Measurements from ENCODE around the gene STXBP2.
A peak's percentile ranks its signal among the peaks of the same experiment; 100 is the strongest.

STXBP2 gene

DNA sequence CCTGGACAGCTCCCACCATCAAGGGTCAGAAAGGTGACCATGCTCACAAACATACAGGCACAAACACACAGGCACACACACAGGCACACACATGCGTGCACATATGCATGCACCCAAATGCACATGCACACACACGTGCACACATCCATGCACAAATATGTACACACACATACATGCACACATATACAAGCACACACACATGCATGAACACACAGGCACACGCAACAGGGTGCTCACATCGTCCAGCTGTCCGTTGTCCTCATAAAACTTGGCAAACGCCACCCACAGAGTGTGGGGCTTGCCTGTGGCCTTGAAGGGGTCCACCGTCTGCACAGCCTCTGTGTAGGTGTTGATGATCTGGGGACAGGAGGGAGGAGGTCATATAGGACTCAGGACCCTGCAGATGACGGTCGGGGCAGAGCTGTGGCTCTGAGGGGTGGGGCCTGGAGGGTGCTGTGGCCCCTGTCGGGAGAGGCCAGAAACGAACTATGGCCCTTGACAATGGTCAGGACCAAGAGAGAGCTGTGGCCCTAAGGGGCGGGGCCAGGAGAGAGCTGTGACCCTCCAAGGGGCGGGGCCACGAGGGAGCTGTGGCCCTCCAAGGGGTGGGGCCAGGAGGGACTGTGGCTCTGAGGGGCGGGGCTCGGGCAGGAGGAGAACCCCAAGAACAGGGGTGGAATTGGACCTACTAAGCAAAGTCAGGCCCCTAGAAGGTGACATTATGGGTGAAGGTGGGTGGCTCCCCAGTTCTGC lies 13.8 kb upstream of the STXBP2 start:
- H3K4me3 Mint-ChIP-seq = no peak overlapping the region

GRCh38 chr19:7623725-7624603 lies 12.9 kb upstream of the STXBP2 start:
- H3K27ac Mint-ChIP-seq = no peak overlapping the region
- H3K27me3 Mint-ChIP-seq = no peaks in the 10 kb centered on the region
- no peak for ATAC-seq
- H3K36me3 Mint-ChIP-seq = peaks cover 61% of the 10 kb centered on the region
- no peaks in the 10 kb centered on the region for H3K9me3 Mint-ChIP-seq
- no peak overlapping the region for H3K4me3 Mint-ChIP-seq
- peaks cover 22% of the 10 kb centered on the region for H3K4me1 Mint-ChIP-seq

More for the DNA sequence above, 13.8 kb upstream of the STXBP2 start:
- Mint-ChIP-seq H3K36me3 (peaks cover 69% of the 10 kb centered on the region), H3K27ac (no peak overlapping the region), H3K27me3 (no peaks in the 10 kb centered on the region), H3K4me1 (peaks cover 14% of the 10 kb centered on the region), H3K9me3 (no peaks in the 10 kb centered on the region)
- ATAC-seq = no peak

GRCh38 chr19:7624810-7625209 lies 12.1 kb upstream of the STXBP2 start:
- H3K27me3 Mint-ChIP-seq = no peaks in the 10 kb centered on the region
- H3K36me3 Mint-ChIP-seq = peaks cover 62% of the 10 kb centered on the region
- no peak overlapping the region for H3K27ac Mint-ChIP-seq
- H3K4me3 Mint-ChIP-seq = no peak overlapping the region
- ATAC-seq = no peak
- H3K4me1 Mint-ChIP-seq = peaks cover 31% of the 10 kb centered on the region
- H3K9me3 Mint-ChIP-seq = no peaks in the 10 kb centered on the region

DNA sequence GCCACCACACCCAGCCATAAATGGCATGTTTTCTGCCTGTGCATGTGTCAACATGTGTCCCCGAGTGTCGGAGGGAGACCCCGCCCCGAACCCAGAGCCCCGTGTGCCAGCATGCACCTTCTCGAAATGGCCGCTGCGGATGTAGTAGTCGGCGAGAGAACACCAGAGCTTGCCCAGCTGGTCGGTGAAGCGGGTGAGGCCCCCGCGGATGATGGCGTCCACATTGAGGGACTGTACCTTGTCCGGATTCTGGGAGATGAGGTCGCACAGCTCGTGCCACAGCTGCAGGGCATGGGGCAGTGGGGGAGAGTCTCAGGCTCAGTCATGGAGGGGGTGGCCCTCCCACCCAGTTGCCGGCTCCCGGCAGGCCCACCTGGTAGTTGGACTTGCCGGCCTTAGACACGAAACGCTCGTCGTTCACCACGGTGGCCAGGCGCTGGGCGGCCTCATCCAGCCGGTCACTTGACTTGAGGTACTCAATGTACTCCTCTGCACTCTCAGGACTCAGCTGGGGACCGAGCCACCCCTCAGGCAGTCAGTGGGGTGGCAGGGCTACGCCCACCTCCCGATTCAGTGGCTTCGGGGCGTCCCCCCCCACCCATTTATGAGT lies 11.0 kb upstream of the STXBP2 start:
- Mint-ChIP-seq H3K4me1 (peaks cover 41% of the 10 kb centered on the region), H3K27ac (no peak overlapping the region), H3K9me3 (no peaks in the 10 kb centered on the region), H3K36me3 (peaks cover 54% of the 10 kb centered on the region), H3K27me3 (no peaks in the 10 kb centered on the region), H3K4me3 (no peak overlapping the region)
- ATAC-seq = no peak

GRCh38 chr19:7627166-7627565 lies 9.7 kb upstream of the STXBP2 start:
- Mint-ChIP-seq H3K4me1 (peaks cover 52% of the 10 kb centered on the region), H3K4me3 (no peak overlapping the region), H3K36me3 (peaks cover 48% of the 10 kb centered on the region), H3K27ac (no peak overlapping the region), H3K27me3 (no peaks in the 10 kb centered on the region), H3K9me3 (no peaks in the 10 kb centered on the region)
- ATAC-seq = no peak

- Mint-ChIP-seq H3K27me3 (no peaks in the 10 kb centered on the region), H3K36me3 (peaks cover 47% of the 10 kb centered on the region), H3K4me1 (peaks cover 52% of the 10 kb centered on the region), H3K4me3 (peak overlapping the region; percentile 93), H3K9me3 (no peaks in the 10 kb centered on the region), H3K27ac (peak overlapping the region; percentile 97)
- no peak for ATAC-seq
Measured at GRCh38 chr19:7628589-7629311, 8.2 kb upstream of the STXBP2 start.

- peaks cover 41% of the 10 kb centered on the region for H3K36me3 Mint-ChIP-seq
- H3K27ac Mint-ChIP-seq = peak within 1 kb of the TSS; percentile 97
Measured at GRCh38 chr19:7629347-7630054, 7.4 kb upstream of the STXBP2 start, which contains the start of the genes PET100 and XAB2. PET100 (plus strand) TSS chr19:7629793; CDS start chr19:7629834, 41 bp downstream. XAB2 (minus strand) TSS chr19:7629545; CDS start chr19:7629527, 18 bp downstream.

GRCh38 chr19:7631577-7631976 lies 5.3 kb upstream of the STXBP2 start:
- no peak overlapping the region for H3K27ac Mint-ChIP-seq
- peaks cover 32% of the 10 kb centered on the region for H3K36me3 Mint-ChIP-seq
- no peaks in the 10 kb centered on the region for H3K9me3 Mint-ChIP-seq
- ATAC-seq = no peak
- no peak overlapping the region for H3K4me3 Mint-ChIP-seq
- H3K4me1 Mint-ChIP-seq = peaks cover 69% of the 10 kb centered on the region
- no peaks in the 10 kb centered on the region for H3K27me3 Mint-ChIP-seq

More at GRCh38 chr19:7629347-7630054, 7.4 kb upstream of the STXBP2 start, which contains the start of the genes PET100 and XAB2:
- Mint-ChIP-seq H3K4me3 (peak within 1 kb of the TSS; percentile 93), H3K27me3 (no peaks in the 10 kb centered on the region), H3K9me3 (no peaks in the 10 kb centered on the region), H3K4me1 (peaks cover 56% of the 10 kb centered on the region)
- ATAC-seq = peak; percentile 98

DNA sequence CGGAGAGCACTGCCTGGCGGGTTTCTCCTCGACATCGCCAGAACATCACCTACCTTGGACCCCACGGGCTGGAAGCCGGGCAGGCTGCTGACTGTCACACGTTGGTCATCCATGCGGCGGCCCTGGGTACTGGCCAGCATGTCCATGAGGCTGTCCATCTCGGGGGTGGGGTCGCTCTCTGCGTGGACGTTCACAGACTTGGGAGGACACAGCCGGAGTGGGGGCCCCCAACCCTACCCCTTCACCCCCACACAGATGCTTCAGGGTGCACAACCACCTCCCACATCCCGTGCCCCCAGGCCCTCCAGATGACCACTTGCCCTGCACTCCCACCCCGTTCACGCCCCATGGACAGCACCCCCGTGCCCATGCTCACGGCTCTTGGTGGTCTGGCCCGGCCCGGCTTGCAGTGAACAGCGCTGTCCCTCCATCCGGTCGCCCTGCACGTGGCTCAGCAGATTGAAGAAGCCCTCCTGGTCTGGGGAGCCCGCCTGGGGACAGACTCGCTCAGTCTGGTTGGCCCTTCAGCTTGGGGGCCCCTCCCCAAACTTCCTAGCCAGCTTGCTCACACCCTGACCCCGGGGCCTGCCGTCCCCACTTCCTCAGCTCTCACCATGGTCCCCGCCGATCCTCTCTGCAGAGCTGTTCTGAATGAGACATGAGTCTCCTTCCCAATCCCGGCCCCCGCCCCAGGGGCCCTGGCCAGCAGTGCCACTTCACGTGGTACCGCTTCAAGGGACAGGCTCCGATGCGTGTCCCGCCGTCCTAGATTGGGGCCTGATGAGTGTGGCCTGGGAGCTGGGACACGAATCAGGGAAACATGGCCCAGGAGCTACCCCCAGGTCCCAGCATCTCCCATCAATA lies 4.3 kb upstream of the STXBP2 start:
- Mint-ChIP-seq H3K27ac (no peak overlapping the region), H3K27me3 (no peaks in the 10 kb centered on the region), H3K36me3 (peaks cover 26% of the 10 kb centered on the region), H3K4me1 (peaks cover 67% of the 10 kb centered on the region), H3K4me3 (no peak overlapping the region), H3K9me3 (no peaks in the 10 kb centered on the region)
- ATAC-seq = no peak

DNA sequence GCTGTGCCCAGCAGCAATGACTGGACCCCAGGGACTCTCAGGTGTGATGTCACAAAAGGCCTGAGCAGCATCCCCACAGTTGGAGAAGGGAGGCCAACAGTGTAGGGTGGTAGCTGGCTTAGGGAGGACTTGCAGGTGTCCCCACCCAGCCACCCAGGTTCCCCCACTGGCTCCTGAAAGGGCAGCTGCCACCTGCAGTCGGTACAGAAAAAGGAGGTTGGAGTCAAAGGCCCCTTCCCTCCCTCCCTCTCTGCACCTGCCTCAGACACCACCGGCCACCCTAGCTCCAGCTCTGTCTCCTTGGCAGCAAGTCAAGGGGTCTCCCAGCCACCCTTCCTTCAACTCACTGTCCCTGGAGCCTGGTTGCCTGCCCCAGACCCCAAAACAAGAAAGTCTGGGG lies 3.2 kb upstream of the STXBP2 start, which contains the start of gene PCP2:
Gene PCP2 (minus strand): TSS at position 22 of the 400 bp plus-strand sequence. CDS start 262 bp downstream, outside the sequence.
- no peaks in the 10 kb centered on the region for H3K9me3 Mint-ChIP-seq
- H3K27ac Mint-ChIP-seq = no peak within 1 kb of the TSS
- H3K4me3 Mint-ChIP-seq = no peak within 1 kb of the TSS
- H3K36me3 Mint-ChIP-seq = peaks cover 26% of the 10 kb centered on the region
- H3K4me1 Mint-ChIP-seq = peaks cover 67% of the 10 kb centered on the region
- no peaks in the 10 kb centered on the region for H3K27me3 Mint-ChIP-seq
- no peak for ATAC-seq

DNA sequence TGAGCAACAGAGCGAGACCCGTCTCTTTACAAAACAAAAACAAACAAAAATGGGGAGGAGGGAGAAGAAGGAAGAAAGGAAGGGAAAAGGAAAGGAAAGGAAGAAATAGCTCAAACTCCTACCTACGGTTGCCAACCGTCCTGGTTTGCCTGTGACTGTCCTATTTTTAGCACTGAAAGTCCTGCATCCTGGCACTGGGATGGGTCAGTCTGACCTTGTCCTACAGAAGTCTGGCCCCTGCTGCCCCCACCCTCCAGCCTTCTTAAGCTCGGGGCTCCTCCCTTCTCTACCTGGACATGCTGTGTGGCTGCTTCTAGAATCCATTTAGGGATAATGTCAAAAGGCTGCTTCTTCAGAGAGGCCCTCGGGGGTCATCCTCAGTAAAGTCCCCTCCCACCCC lies 1.2 kb upstream of the STXBP2 start:
- peaks cover 4% of the 10 kb centered on the region for H3K9me3 Mint-ChIP-seq
- H3K36me3 Mint-ChIP-seq = peaks cover 33% of the 10 kb centered on the region
- peak overlapping the region; percentile 97 for H3K27ac Mint-ChIP-seq
- peak overlapping the region; percentile 91 for H3K4me3 Mint-ChIP-seq
- no peak for ATAC-seq
- H3K4me1 Mint-ChIP-seq = peaks cover 65% of the 10 kb centered on the region
- H3K27me3 Mint-ChIP-seq = no peaks in the 10 kb centered on the region

DNA sequence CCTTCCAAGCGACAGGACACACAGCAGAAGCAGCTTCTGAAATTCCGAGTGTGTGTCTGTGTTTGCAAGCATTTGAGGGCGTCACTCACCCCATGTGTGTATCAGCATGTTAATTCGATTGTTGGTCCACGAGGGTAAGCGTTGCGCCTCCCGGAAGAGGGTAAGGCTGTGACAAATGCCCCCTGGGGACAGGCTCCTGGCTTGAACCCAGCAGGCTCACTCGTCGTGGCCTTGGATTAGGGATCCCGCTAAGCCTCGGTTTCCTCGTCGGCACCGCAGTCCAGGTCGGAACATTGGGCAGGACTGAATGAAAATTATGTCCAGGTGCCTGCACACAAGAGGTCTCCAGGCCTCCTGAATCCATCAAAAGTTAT lies 606 bp upstream of the STXBP2 start:
- Mint-ChIP-seq H3K27me3 (no peaks in the 10 kb centered on the region), H3K36me3 (peaks cover 33% of the 10 kb centered on the region), H3K4me3 (peak overlapping the region; percentile 91), H3K4me1 (peaks cover 59% of the 10 kb centered on the region), H3K9me3 (peaks cover 4% of the 10 kb centered on the region), H3K27ac (peak overlapping the region; percentile 97)
- no peak for ATAC-seq
